GM23338 (cell line): ENCODE data around the gene GHR. TPM values are rescaled to one million over a fixed set of nuclear protein-coding genes. Genes with fewer than 3 reads are reported as not detected.

Source experiments
- ATAC-seq: fragments of 200-7000 bp; cut with Tn5 transposase; 3 replicates; pipeline ENCODE4 v1.9.1; 2020
- DNase-seq: peaks from one replicate; pipeline ENCODE4 v3.0.0-alpha.2; 2015; ENCODE audit warnings: low spot score
- H2AFZ ChIP-seq: fragments of 200-600 bp; sonication (generic); 2 replicates; pipeline ENCODE4 v1.8.0; 2016; ENCODE audit warnings: antibody characterized with exemption, mild to moderate bottlenecking, moderate library complexity
- H3F3A ChIP-seq: fragments of 200-600 bp; sonication (generic); replicated peaks from 2 replicates; pipeline ENCODE4 v1.8.0; 2017; ENCODE audit warnings: antibody characterized with exemption, mixed run types, low read depth
- H3K27ac ChIP-seq: fragments of 200-600 bp; sonication (generic); 2 replicates; pipeline ENCODE4 v1.6.1; 2016; ENCODE audit warnings: low read depth
- H3K27me3 ChIP-seq: fragments of 200-600 bp; sonication (generic); 2 replicates; pipeline ENCODE4 v1.8.0; 2016; ENCODE audit warnings: mild to moderate bottlenecking, mixed run types, moderate library complexity; ENCODE audit not compliant: insufficient read depth
- H3K36me3 ChIP-seq: fragments of 200-600 bp; sonication (generic); 2 replicates; pipeline ENCODE4 v1.8.0; 2016; ENCODE audit warnings: mild to moderate bottlenecking; ENCODE audit not compliant: insufficient read depth
- H3K4me1 ChIP-seq: fragments of 200-600 bp; sonication (generic); 2 replicates; pipeline ENCODE4 v1.8.0; 2016; ENCODE audit warnings: mild to moderate bottlenecking, moderate library complexity; ENCODE audit not compliant: insufficient read depth
- H3K4me2 ChIP-seq: fragments of 200-600 bp; sonication (generic); 2 replicates; pipeline ENCODE4 v1.7.1; 2017; ENCODE audit warnings: mixed run types
- H3K4me3 ChIP-seq: fragments of 200-600 bp; sonication (generic); 2 replicates; pipeline ENCODE4 v1.6.1; 2016; ENCODE audit warnings: mixed run types
- H3K79me2 ChIP-seq: fragments of 200-600 bp; sonication (generic); replicated peaks from 2 replicates; pipeline ENCODE4 v1.8.0; 2017; ENCODE audit warnings: mild to moderate bottlenecking; ENCODE audit not compliant: insufficient read depth
- H3K9me2 ChIP-seq: fragments of 200-600 bp; sonication (generic); 2 replicates; pipeline ENCODE4 v1.8.0; 2017; ENCODE audit not compliant: insufficient read depth
- H4K20me1 ChIP-seq: fragments of 200-600 bp; sonication (generic); replicated peaks from 2 replicates; pipeline ENCODE4 v1.8.0; 2017; ENCODE audit warnings: mild to moderate bottlenecking; ENCODE audit not compliant: insufficient read depth
- H3K27ac Mint-ChIP-seq: 2 replicates; pipeline ENCODE4 v1.8.0; 2020; ENCODE audit warnings: inconsistent platforms, mild to moderate bottlenecking, moderate library complexity, mixed read lengths
- H3K27me3 Mint-ChIP-seq: 3 replicates; pipeline ENCODE4 v1.8.0; 2022; ENCODE audit warnings: low read depth, mild to moderate bottlenecking, moderate library complexity, mixed read lengths, inconsistent platforms; ENCODE audit not compliant: insufficient read depth, poor library complexity
- H3K36me3 Mint-ChIP-seq: 3 replicates; pipeline ENCODE4 v1.8.0; 2021; ENCODE audit warnings: low read depth, mild to moderate bottlenecking, inconsistent platforms, moderate library complexity, mixed read lengths
- H3K4me1 Mint-ChIP-seq: 3 replicates; pipeline ENCODE4 v1.8.0; 2020; ENCODE audit warnings: mild to moderate bottlenecking, inconsistent platforms, mixed read lengths
- H3K4me3 Mint-ChIP-seq: 3 replicates; pipeline ENCODE4 v1.8.0; 2021; ENCODE audit warnings: moderate library complexity, mild to moderate bottlenecking, inconsistent platforms, mixed read lengths
- H3K9me3 Mint-ChIP-seq: 3 replicates; pipeline ENCODE4 v1.8.0; 2020; ENCODE audit warnings: moderate library complexity, mild to moderate bottlenecking, inconsistent platforms, mixed read lengths
- CREB1 ChIP-seq: fragments of 250-450 bp; sonication (Bioruptor Pico); IDR thresholded peaks from 2 replicates; pipeline ENCODE4 v1.5.0; 2020; ENCODE audit warnings: low read depth, mild to moderate bottlenecking, moderate library complexity
- CTCF ChIP-seq, 2 experiments: fragments of 200-600 bp in 1 of 2; sonication (generic) in 1 of 2; conservative IDR thresholded peaks; 2 replicates each; pipeline versions ENCODE4 v1.5.1 to v1.6.1; 2016 to 2017; ENCODE audit warnings: antibody characterized with exemption in 2 of 2, low read depth in 2 of 2, mild to moderate bottlenecking in 2 of 2, moderate library complexity in 1 of 2
- EZH2 ChIP-seq: fragments of 200-600 bp; sonication (generic); IDR thresholded peaks from one replicate; pipeline ENCODE4 v1.8.0; 2017; ENCODE audit warnings: antibody characterized with exemption, mild to moderate bottlenecking, low read depth; ENCODE audit not compliant: unreplicated experiment
- JUNB ChIP-seq: IDR thresholded peaks from one replicate; pipeline ENCODE4 v1.6.1; 2016; ENCODE audit warnings: antibody characterized with exemption; ENCODE audit not compliant: unreplicated experiment
- POLR2AphosphoS5 ChIP-seq: IDR thresholded peaks from 2 replicates; pipeline ENCODE4 v1.6.1; 2016; ENCODE audit warnings: antibody characterized with exemption, low read depth
- REST ChIP-seq: IDR thresholded peaks from one replicate; pipeline ENCODE4 v1.6.1; 2018; ENCODE audit warnings: antibody characterized with exemption; ENCODE audit not compliant: unreplicated experiment
- ZNF114 ChIP-seq: fragments of 250-450 bp; sonication (Bioruptor Pico); IDR thresholded peaks from 2 replicates; pipeline ENCODE4 v1.5.0; 2020; ENCODE audit warnings: mild to moderate bottlenecking, moderate library complexity
- ZNF331 ChIP-seq: fragments of 250-450 bp; sonication (Bioruptor Pico); IDR thresholded peaks from 2 replicates; pipeline ENCODE4 v1.5.0; 2020; ENCODE audit warnings: low read depth, mild to moderate bottlenecking, moderate library complexity
- polyA plus RNA-seq: library from polyadenylated mRNA; unstranded; fragments of >200 nt; fragmentation: Nextera tagmentation; extraction: Ambion mirVana; gene quantifications from 2 replicates; pipeline ENCODE4 v1.2.1, GENCODE V29; 2016
- total RNA-seq: library from RNA; depleted of rRNA; stranded (reverse); fragments of >200 nt; shearing (Covaris generic); gene quantifications from 2 replicates; pipeline ENCODE4 v1.2.3, GENCODE V29; 2014
- TF ChIP-seq, protein P1 (sequence below): fragments of 250-450 bp; sonication (Bioruptor Pico); IDR thresholded peaks from 2 replicates; pipeline ENCODE4 v1.5.0; 2020; ENCODE audit warnings: mild to moderate bottlenecking, moderate library complexity
- TF ChIP-seq, protein P2 (sequence below): IDR thresholded peaks from 2 replicates; pipeline ENCODE4 v1.6.1; 2016; ENCODE audit warnings: antibody characterized with exemption

The GHR gene
- total and polyA plus RNA-seq, 2 experiments from 2014 or later, result 0.21 to 1.9 TPM

DNA sequence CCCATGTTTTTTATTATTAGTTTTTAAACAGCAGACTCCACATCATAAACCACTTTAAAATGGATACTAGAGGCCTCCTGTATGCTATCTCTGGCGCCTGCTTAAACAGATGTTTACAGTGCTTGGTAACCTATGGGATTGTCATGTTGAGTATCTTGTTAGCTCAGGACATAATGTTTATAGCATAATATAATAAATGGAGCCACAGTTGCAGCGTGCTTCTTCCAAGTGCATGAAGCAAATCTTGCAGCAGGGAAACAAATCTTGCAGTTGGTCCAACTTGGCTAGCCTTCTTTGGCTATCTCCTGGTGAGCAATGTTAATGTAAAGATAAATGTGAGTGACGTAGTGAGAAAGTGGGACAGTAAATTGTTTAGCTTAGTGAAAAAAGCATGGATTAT, 2.8 kb downstream of the GHR start (continued):
- no peak for TF ChIP-seq REST
- no peak for TF ChIP-seq ZNF114 (CRISPR knock-in tag)
- no peak for TF ChIP-seq EZH2
- no peak for TF ChIP-seq POLR2AphosphoS5
- TF ChIP-seq, protein P1, sequence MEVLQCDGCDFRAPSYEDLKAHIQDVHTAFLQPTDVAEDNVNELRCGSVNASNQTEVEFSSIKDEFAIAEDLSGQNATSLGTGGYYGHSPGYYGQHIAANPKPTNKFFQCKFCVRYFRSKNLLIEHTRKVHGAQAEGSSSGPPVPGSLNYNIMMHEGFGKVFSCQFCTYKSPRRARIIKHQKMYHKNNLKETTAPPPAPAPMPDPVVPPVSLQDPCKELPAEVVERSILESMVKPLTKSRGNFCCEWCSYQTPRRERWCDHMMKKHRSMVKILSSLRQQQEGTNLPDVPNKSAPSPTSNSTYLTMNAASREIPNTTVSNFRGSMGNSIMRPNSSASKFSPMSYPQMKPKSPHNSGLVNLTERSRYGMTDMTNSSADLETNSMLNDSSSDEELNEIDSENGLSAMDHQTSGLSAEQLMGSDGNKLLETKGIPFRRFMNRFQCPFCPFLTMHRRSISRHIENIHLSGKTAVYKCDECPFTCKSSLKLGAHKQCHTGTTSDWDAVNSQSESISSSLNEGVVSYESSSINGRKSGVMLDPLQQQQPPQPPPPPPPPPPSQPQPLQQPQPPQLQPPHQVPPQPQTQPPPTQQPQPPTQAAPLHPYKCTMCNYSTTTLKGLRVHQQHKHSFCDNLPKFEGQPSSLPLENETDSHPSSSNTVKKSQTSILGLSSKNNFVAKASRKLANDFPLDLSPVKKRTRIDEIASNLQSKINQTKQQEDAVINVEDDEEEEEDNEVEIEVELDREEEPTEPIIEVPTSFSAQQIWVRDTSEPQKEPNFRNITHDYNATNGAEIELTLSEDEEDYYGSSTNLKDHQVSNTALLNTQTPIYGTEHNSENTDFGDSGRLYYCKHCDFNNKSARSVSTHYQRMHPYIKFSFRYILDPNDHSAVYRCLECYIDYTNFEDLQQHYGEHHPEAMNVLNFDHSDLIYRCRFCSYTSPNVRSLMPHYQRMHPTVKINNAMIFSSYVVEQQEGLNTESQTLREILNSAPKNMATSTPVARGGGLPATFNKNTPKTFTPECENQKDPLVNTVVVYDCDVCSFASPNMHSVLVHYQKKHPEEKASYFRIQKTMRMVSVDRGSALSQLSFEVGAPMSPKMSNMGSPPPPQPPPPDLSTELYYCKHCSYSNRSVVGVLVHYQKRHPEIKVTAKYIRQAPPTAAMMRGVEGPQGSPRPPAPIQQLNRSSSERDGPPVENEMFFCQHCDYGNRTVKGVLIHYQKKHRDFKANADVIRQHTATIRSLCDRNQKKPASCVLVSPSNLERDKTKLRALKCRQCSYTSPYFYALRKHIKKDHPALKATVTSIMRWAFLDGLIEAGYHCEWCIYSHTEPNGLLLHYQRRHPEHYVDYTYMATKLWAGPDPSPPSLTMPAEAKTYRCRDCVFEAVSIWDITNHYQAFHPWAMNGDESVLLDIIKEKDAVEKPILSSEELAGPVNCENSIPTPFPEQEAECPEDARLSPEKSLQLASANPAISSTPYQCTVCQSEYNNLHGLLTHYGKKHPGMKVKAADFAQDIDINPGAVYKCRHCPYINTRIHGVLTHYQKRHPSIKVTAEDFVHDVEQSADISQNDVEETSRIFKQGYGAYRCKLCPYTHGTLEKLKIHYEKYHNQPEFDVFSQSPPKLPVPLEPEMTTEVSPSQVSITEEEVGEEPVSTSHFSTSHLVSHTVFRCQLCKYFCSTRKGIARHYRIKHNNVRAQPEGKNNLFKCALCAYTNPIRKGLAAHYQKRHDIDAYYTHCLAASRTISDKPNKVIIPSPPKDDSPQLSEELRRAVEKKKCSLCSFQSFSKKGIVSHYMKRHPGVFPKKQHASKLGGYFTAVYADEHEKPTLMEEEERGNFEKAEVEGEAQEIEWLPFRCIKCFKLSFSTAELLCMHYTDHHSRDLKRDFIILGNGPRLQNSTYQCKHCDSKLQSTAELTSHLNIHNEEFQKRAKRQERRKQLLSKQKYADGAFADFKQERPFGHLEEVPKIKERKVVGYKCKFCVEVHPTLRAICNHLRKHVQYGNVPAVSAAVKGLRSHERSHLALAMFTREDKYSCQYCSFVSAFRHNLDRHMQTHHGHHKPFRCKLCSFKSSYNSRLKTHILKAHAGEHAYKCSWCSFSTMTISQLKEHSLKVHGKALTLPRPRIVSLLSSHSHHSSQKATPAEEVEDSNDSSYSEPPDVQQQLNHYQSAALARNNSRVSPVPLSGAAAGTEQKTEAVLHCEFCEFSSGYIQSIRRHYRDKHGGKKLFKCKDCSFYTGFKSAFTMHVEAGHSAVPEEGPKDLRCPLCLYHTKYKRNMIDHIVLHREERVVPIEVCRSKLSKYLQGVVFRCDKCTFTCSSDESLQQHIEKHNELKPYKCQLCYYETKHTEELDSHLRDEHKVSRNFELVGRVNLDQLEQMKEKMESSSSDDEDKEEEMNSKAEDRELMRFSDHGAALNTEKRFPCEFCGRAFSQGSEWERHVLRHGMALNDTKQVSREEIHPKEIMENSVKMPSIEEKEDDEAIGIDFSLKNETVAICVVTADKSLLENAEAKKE, result no peak

DNA sequence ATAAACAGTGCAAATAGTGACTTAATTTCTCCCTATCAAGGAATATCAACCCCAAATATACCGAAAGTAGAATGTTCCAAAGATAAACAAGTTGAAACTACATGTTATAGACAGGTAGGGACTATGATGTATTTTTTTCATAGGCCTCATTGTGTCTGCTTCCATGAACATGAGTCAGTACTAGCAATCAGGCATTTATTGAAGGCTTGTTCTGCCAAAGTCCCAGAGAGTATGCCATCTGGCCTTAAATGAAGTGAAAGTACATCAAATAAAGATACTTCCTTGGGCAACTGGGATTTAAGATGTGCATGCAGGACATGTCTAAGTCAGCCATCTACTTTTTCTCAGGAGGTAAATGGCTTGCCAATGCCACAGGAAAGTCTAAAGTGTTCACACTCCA, 6.5 kb downstream of the GHR start:
- Histone ChIP-seq H3K4me2 (no peak overlapping the region), H3K27ac (no peak overlapping the region), H3K79me2 (no peaks in the 10 kb centered on the region), H3K27me3 (peaks cover 20% of the 10 kb centered on the region), H4K20me1 (no peaks in the 10 kb centered on the region), H3K9me2 (peaks cover 6% of the 10 kb centered on the region; the same call in 1 of the 2 replicates), H3K36me3 (no peaks in the 10 kb centered on the region), H2AFZ (no peak overlapping the region), H3K4me3 (no peak overlapping the region), H3K4me1 (0 out of 2 replicates have a peak, but pooled peaks cover 5% of the 10 kb centered on the region), H3F3A (no peaks in the 10 kb centered on the region)
- Mint-ChIP-seq H3K9me3 (peaks cover 19% of the 10 kb centered on the region), H3K4me3 (no peak overlapping the region), H3K27ac (no peak overlapping the region), H3K36me3 (peaks cover 4% of the 10 kb centered on the region; the same call in 2 of the 3 replicates), H3K4me1 (no peaks in the 10 kb centered on the region), H3K27me3 (peaks cover 2% of the 10 kb centered on the region)
- no peak for DNase-seq
- ATAC-seq, result no peak
- TF ChIP-seq, protein P2, sequence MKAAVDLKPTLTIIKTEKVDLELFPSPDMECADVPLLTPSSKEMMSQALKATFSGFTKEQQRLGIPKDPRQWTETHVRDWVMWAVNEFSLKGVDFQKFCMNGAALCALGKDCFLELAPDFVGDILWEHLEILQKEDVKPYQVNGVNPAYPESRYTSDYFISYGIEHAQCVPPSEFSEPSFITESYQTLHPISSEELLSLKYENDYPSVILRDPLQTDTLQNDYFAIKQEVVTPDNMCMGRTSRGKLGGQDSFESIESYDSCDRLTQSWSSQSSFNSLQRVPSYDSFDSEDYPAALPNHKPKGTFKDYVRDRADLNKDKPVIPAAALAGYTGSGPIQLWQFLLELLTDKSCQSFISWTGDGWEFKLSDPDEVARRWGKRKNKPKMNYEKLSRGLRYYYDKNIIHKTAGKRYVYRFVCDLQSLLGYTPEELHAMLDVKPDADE, result no peak
- TF ChIP-seq ZNF331 (CRISPR knock-in tag) (no peak), CTCF (conservative IDR thresholded peaks at IDR 0.05; ENCODE audit: low read depth in 2 of 2) (no peak), EZH2 (no peak), CREB1 (CRISPR knock-in tag) (no peak), POLR2AphosphoS5 (no peak), JUNB (no peak)
